Thyroid gland (tissue), 4 donors: Measurements from ENCODE around the gene CLDN19. TPM values are rescaled to one million over a fixed set of nuclear protein-coding genes. Genes with fewer than 3 reads are reported as not detected.

ENCODE experiments used
- DNase-seq, 2 donors: peaks; one replicate each; pipeline ENCODE4 v3.0.0-alpha.2; 2019
- H3K27ac ChIP-seq, 3 donors: fragments of 200-600 bp; sonication (generic); 1 replicate in 2 of 3; 2 replicates in 1 of 3; pipeline ENCODE4 v1.5.1; 2016 to 2019; ENCODE audit warnings: mild to moderate bottlenecking in 1 of 3, moderate library complexity in 1 of 3
- H3K27me3 ChIP-seq: fragments of 200-600 bp; sonication (generic); one replicate; pipeline ENCODE4 v1.5.1; 2019
- H3K36me3 ChIP-seq, 2 donors: fragments of 200-600 bp; sonication (generic); one replicate each; pipeline ENCODE4 v1.5.1; 2016 to 2019
- H3K4me1 ChIP-seq, 2 donors: fragments of 200-600 bp; sonication (generic); one replicate each; pipeline ENCODE4 v1.5.1; 2017 to 2019
- H3K4me3 ChIP-seq, 3 donors: fragments of 200-600 bp; sonication (generic); replicated peaks in 1 of 3; 1 replicate in 2 of 3; 2 replicates in 1 of 3; pipeline ENCODE4 v1.5.1; 2016; ENCODE audit warnings: mild to moderate bottlenecking in 1 of 3
- H3K9me3 ChIP-seq: fragments of 200-600 bp; sonication (generic); one replicate; pipeline ENCODE4 v1.5.1; 2017
- CTCF ChIP-seq, 6 experiments: fragments of 200-600 bp in 3 of 6; fragments of 450-650 bp in 3 of 6; sonication (generic) in 3 of 6; IDR thresholded peaks; one replicate each; pipeline ENCODE4 v1.5.1; 2016 to 2019; ENCODE audit warnings: antibody characterized with exemption in 6 of 6, mild to moderate bottlenecking in 2 of 6, inconsistent platforms in 1 of 6, moderate library complexity in 1 of 6
- POLR2A ChIP-seq, 2 donors: fragments of 450-650 bp; IDR thresholded peaks; one replicate each; pipeline ENCODE4 v1.6.1; 2017; ENCODE audit warnings: antibody characterized with exemption in 2 of 2, mild to moderate bottlenecking in 2 of 2, moderate library complexity in 1 of 2
- WGBS, 2 donors: methylation state at CpG; one replicate each; pipeline ENCODE4 v1.1.5; 2017; 5-methylcytosine and 5-hydroxymethylcytosine counted together
- intact Hi-C: fragments of 100-400 bp; cut with DNase I; formaldehyde crosslinking; loops from one replicate; pipeline ENCODE4 v1.15.1; 2023
- total RNA-seq, 4 donors: library from RNA; depleted of rRNA; stranded (reverse); fragments of >200 nt; gene quantifications; one replicate each; pipeline ENCODE4 v1.2.3, GENCODE V29; 2016

The CLDN19 gene
- total RNA-seq, 4 donors from 2014 or later = not detected

DNA sequence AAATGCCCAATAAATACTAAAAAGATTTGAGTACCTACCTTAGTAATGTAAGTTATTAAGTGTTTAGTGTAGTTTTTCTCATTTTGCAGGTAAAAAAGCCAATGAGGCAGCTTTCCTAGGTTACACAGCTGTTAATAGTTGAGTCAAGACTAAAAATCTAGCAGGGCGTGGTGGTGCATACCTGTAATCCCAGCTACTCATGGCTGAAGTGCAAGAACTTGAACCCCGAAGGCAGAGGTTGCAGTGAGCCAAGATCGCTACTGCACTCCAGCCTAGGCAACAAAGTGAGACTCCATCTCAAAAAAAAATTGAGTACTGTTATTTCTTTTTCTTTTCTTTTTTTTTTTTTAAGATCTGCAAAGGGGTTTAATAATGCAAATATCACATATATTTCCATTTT is 50.1 kb downstream of the CLDN19 start:
- H3K4me1 ChIP-seq = peaks cover 45 to 84% of the 10 kb centered on the region in 2 donors
- no peaks in the 10 kb centered on the region for H3K27me3 ChIP-seq
- no peaks in the 10 kb centered on the region for H3K9me3 ChIP-seq
- no peak for DNase-seq
- TF ChIP-seq POLR2A (IDR thresholded peaks at IDR 0.05) = no peak
- no peak for TF ChIP-seq CTCF (IDR thresholded peaks at IDR 0.05)
- WGBS, 2 donors = 79 to 83% methylated on average over 3 of the region's 3 CpGs
- H3K27ac ChIP-seq = no peak overlapping the region
- intact Hi-C loops = no loop called here
- no peaks in the 10 kb centered on the region for H3K36me3 ChIP-seq
- H3K4me3 ChIP-seq = no peak overlapping the region

DNA sequence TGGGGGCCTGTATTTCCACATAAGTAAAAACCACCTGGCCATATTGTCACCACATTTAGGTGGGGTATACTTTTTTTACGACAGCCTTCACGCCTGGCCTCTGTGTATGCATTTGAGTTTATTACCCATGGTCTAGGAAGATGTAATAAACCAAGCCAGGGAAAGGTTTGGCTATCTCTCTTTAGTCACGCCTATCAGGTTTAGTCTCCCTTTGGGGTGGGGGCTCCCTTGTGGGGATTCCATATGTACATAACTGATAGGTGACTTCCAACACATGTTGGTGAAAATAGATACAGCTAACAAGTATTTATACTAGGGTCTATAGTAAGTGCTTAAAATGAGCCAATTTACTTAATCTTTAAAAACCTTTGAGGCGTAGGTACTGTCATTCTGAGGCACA is 53.6 kb downstream of the CLDN19 start:
- DNase-seq = no peak
- Histone ChIP-seq H3K4me1 (peaks cover 47 to 69% of the 10 kb centered on the region in 2 donors), H3K27me3 (no peaks in the 10 kb centered on the region), H3K4me3 (no peak overlapping the region), H3K27ac (no peak overlapping the region), H3K36me3 (no peaks in the 10 kb centered on the region), H3K9me3 (no peaks in the 10 kb centered on the region)
- TF ChIP-seq POLR2A (IDR thresholded peaks at IDR 0.05) = no peak
- no peak for TF ChIP-seq CTCF (IDR thresholded peaks at IDR 0.05)
- 93 to 97% methylated on average over 4 of the region's 4 CpGs for WGBS, 2 donors
- intact Hi-C loops = no loop called here

DNA sequence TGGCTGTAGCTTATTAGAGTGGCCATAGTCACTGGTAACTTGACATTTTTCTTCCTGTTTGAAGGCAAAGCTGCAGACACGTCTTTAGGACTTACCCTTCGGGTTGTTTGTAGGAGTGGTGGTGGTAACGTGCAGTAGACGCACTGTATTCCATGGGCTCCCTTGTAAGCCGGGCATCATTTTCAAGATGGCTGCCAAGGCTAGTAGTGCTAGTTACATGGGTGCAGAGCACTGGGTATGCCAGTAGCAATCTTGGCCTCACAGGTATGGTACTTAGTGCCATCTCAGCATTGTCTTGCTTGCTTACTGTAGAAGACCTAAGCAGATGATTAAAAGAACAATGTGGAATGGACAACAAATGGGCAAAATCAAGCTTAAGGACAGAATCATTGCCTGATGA is 55.9 kb downstream of the CLDN19 start:
- H3K4me3 ChIP-seq = no peak overlapping the region
- H3K27me3 ChIP-seq = no peaks in the 10 kb centered on the region
- DNase-seq = no peak
- intact Hi-C loops = no loop called here
- no peaks in the 10 kb centered on the region for H3K9me3 ChIP-seq
- H3K36me3 ChIP-seq = no peaks in the 10 kb centered on the region
- 63 to 67% methylated on average over 5 of the region's 5 CpGs for WGBS, 2 donors
- peaks cover 44 to 60% of the 10 kb centered on the region in 2 donors for H3K4me1 ChIP-seq
- no peak for TF ChIP-seq POLR2A (IDR thresholded peaks at IDR 0.05)
- TF ChIP-seq CTCF (IDR thresholded peaks at IDR 0.05) = no peak
- no peak overlapping the region for H3K27ac ChIP-seq

Other genes with a start within 250 kb of the CLDN19 start
- gene PPIH, start 81.8 kb downstream of the CLDN19 start, total RNA-seq = 10 to 100 TPM; 26.4 to 45.9 (median 40.3) TPM
- gene YBX1, start 57.8 kb downstream of the CLDN19 start, total RNA-seq = 100 to 1,000 TPM; 368 to 678 (median 607) TPM
- 10 to 100 TPM; 16.6 to 28.0 (median 24.2) TPM for gene P3H1, start 26.8 kb upstream of the CLDN19 start, total RNA-seq
- 1 to 10 TPM; 4.2 to 7.2 (median 4.7) TPM for gene C1orf50, start 27.0 kb upstream of the CLDN19 start, total RNA-seq
- gene TMEM269, start 44.8 kb upstream of the CLDN19 start, total RNA-seq = 1 to 10 TPM in 1 of 4 donors, under 1 TPM in 1, not detected in 2; 0.11 to 2.6 TPM
- gene ERMAP, start 76.9 kb upstream of the CLDN19 start, total RNA-seq = 10 to 100 TPM; 23.7 to 36.5 (median 28.9) TPM
- 10 to 100 TPM; 20.4 to 29.0 (median 21.6) TPM for gene SVBP, start 77.2 kb upstream of the CLDN19 start, total RNA-seq
- gene ZNF691, start 106.4 kb upstream of the CLDN19 start, total RNA-seq = 10 to 100 TPM; 17.9 to 25.8 (median 21.5) TPM
- 100 to 1,000 TPM in 2 of 4 donors, 10 to 100 TPM in 2; 15.0 to 208 (median 91.4) TPM for gene SLC2A1, start 218.6 kb upstream of the CLDN19 start, total RNA-seq